ENCODE data around the gene SLC25A36. TPM values are rescaled to one million over a fixed set of nuclear protein-coding genes. Genes with fewer than 3 reads are reported as not detected.

The SLC25A36 gene
- total RNA-seq, 5 donors from 2014 or later (not counting 1 experiment from before 2014, with no cell fraction given) = 44.4 to 112 (median 58.6) TPM

- no peak overlapping the region for H3K4me3 ChIP-seq (ENCODE audit: control insufficient read depth in 1 of 2, extremely low read depth in 1 of 2, low read length in 1 of 2)
- H3K27me3 ChIP-seq (replicated peaks in 1 of 2; ENCODE audit: control insufficient read depth in 2 of 2, extremely low read depth in 1 of 2, insufficient read depth in 2 of 2, low read length in 1 of 2) = peaks cover 0 to under 1% of the 10 kb centered on the region in 2 experiments
- ChIA-PET CTCF (no interaction called here), POLR2A (no interaction called here)
- Mint-ChIP-seq H3K4me1 (no peaks in the 10 kb centered on the region), H3K4me3 (no peak overlapping the region), H3K27ac (no peak overlapping the region), H3K36me3 (no peaks in the 10 kb centered on the region), H3K27me3 (peaks cover 0 to 11% of the 10 kb centered on the region in 2 donors), H3K9me3 (no peaks in the 10 kb centered on the region)
- DNase-seq = no peak
- WGBS (ENCODE audit: insufficient coverage) = no CpG with 5 or more reads among the region's 1 CpG
- no peaks in the 10 kb centered on the region for H3K4me1 ChIP-seq (ENCODE audit: control insufficient read depth in 1 of 2, extremely low read depth in 1 of 2, insufficient read depth in 2 of 2, low read length in 2 of 2)
- no peaks in the 10 kb centered on the region for H3K9me3 ChIP-seq
- H3K36me3 ChIP-seq (ENCODE audit: control insufficient read depth in 2 of 2, extremely low read depth in 1 of 2, insufficient read depth in 1 of 2, low read length in 1 of 2) = no peaks in the 10 kb centered on the region
- no peak for ATAC-seq (replicated peaks in 1 of 4)
- no peak overlapping the region for H3K27ac ChIP-seq (ENCODE audit: low read length)
Measured at GRCh38 chr3:140904521-140904920, 37.1 kb upstream of the SLC25A36 start.

- Histone ChIP-seq H3K27me3 (replicated peaks in 1 of 2; ENCODE audit: control insufficient read depth in 2 of 2, extremely low read depth in 1 of 2, insufficient read depth in 2 of 2, low read length in 1 of 2) (peaks cover 0 to 3% of the 10 kb centered on the region in 2 experiments), H3K9me3 (no peaks in the 10 kb centered on the region), H3K4me1 (ENCODE audit: control insufficient read depth in 1 of 2, extremely low read depth in 1 of 2, insufficient read depth in 2 of 2, low read length in 2 of 2) (no peaks in the 10 kb centered on the region), H3K4me3 (ENCODE audit: control insufficient read depth in 1 of 2, extremely low read depth in 1 of 2, low read length in 1 of 2) (no peak overlapping the region), H3K36me3 (ENCODE audit: control insufficient read depth in 2 of 2, extremely low read depth in 1 of 2, insufficient read depth in 1 of 2, low read length in 1 of 2) (no peaks in the 10 kb centered on the region), H3K27ac (ENCODE audit: low read length) (no peak overlapping the region)
- no peaks in the 10 kb centered on the region for H3K36me3 Mint-ChIP-seq
- no peak overlapping the region for H3K27ac Mint-ChIP-seq
- ChIA-PET CTCF (no interaction called here), POLR2A (interaction anchor here in 1 of 2 donors (0.7 kb wide), 1 partner anchor 1249 kb away, joined by 3 read pairs; no protein-coding TSS in a partner anchor)
- H3K9me3 Mint-ChIP-seq = no peaks in the 10 kb centered on the region
- DNase-seq = no peak
- ATAC-seq (replicated peaks in 1 of 4) = no peak
- no CpG with 5 or more reads among the region's 2 CpGs for WGBS (ENCODE audit: insufficient coverage)
- no peak overlapping the region for H3K4me3 Mint-ChIP-seq
- peaks cover 0 to 12% of the 10 kb centered on the region in 2 donors for H3K27me3 Mint-ChIP-seq
- no peaks in the 10 kb centered on the region for H3K4me1 Mint-ChIP-seq
Measured at GRCh38 chr3:140905559-140905958, 36.1 kb upstream of the SLC25A36 start.

- no peaks in the 10 kb centered on the region for H3K36me3 ChIP-seq (ENCODE audit: control insufficient read depth in 2 of 2, extremely low read depth in 1 of 2, insufficient read depth in 1 of 2, low read length in 1 of 2)
- Mint-ChIP-seq H3K4me1 (no peaks in the 10 kb centered on the region), H3K4me3 (no peak overlapping the region), H3K9me3 (no peaks in the 10 kb centered on the region), H3K27ac (no peak overlapping the region), H3K36me3 (no peaks in the 10 kb centered on the region), H3K27me3 (peaks cover 3 to 12% of the 10 kb centered on the region in 2 donors)
- DNase-seq = no peak
- ATAC-seq (replicated peaks in 1 of 4) = no peak
- H3K4me1 ChIP-seq (ENCODE audit: control insufficient read depth in 1 of 2, extremely low read depth in 1 of 2, insufficient read depth in 2 of 2, low read length in 2 of 2) = no peaks in the 10 kb centered on the region
- no peaks in the 10 kb centered on the region for H3K9me3 ChIP-seq
- no peak overlapping the region for H3K4me3 ChIP-seq (ENCODE audit: control insufficient read depth in 1 of 2, extremely low read depth in 1 of 2, low read length in 1 of 2)
- WGBS (ENCODE audit: insufficient coverage) = no CpG with 5 or more reads among the region's 1 CpG
- POLR2A ChIA-PET = no interaction called here
- CTCF ChIA-PET = no interaction called here
- H3K27me3 ChIP-seq (replicated peaks in 1 of 2; ENCODE audit: control insufficient read depth in 2 of 2, extremely low read depth in 1 of 2, insufficient read depth in 2 of 2, low read length in 1 of 2) = peaks cover 0 to 3% of the 10 kb centered on the region in 2 experiments
- no peak overlapping the region for H3K27ac ChIP-seq (ENCODE audit: low read length)
Measured at GRCh38 chr3:140906785-140907184, 34.9 kb upstream of the SLC25A36 start.

GRCh38 chr3:140910860-140911259, 30.8 kb upstream of the SLC25A36 start:
- Histone ChIP-seq H3K27me3 (replicated peaks in 1 of 2; ENCODE audit: control insufficient read depth in 2 of 2, extremely low read depth in 1 of 2, insufficient read depth in 2 of 2, low read length in 1 of 2) (peaks cover 0 to 3% of the 10 kb centered on the region in 2 experiments), H3K4me3 (ENCODE audit: control insufficient read depth in 1 of 2, extremely low read depth in 1 of 2, low read length in 1 of 2) (no peak overlapping the region), H3K9me3 (no peaks in the 10 kb centered on the region), H3K4me1 (ENCODE audit: control insufficient read depth in 1 of 2, extremely low read depth in 1 of 2, insufficient read depth in 2 of 2, low read length in 2 of 2) (no peaks in the 10 kb centered on the region), H3K36me3 (ENCODE audit: control insufficient read depth in 2 of 2, extremely low read depth in 1 of 2, insufficient read depth in 1 of 2, low read length in 1 of 2) (no peaks in the 10 kb centered on the region), H3K27ac (ENCODE audit: low read length) (no peak overlapping the region)
- ATAC-seq (replicated peaks in 1 of 4) (no peak), DNase-seq (no peak)
- Mint-ChIP-seq H3K9me3 (no peaks in the 10 kb centered on the region), H3K36me3 (no peaks in the 10 kb centered on the region), H3K27ac (no peak overlapping the region), H3K27me3 (peaks cover 3 to 18% of the 10 kb centered on the region in 2 donors), H3K4me3 (no peak overlapping the region), H3K4me1 (no peaks in the 10 kb centered on the region)
- WGBS (ENCODE audit: insufficient coverage) = 60% methylated on average over 1 of the region's 5 CpGs
- ChIA-PET POLR2A (no interaction called here), CTCF (no interaction called here)

- no peak overlapping the region for H3K27ac Mint-ChIP-seq
- Histone ChIP-seq H3K9me3 (no peaks in the 10 kb centered on the region), H3K27ac (ENCODE audit: low read length) (no peak overlapping the region), H3K4me3 (ENCODE audit: control insufficient read depth in 1 of 2, extremely low read depth in 1 of 2, low read length in 1 of 2) (no peak overlapping the region), H3K36me3 (ENCODE audit: control insufficient read depth in 2 of 2, extremely low read depth in 1 of 2, insufficient read depth in 1 of 2, low read length in 1 of 2) (no peaks in the 10 kb centered on the region), H3K27me3 (replicated peaks in 1 of 2; ENCODE audit: control insufficient read depth in 2 of 2, extremely low read depth in 1 of 2, insufficient read depth in 2 of 2, low read length in 1 of 2) (peaks cover 0 to 3% of the 10 kb centered on the region in 2 experiments), H3K4me1 (ENCODE audit: control insufficient read depth in 1 of 2, extremely low read depth in 1 of 2, insufficient read depth in 2 of 2, low read length in 2 of 2) (no peaks in the 10 kb centered on the region)
- WGBS (ENCODE audit: insufficient coverage) = no CpG with 5 or more reads among the region's 2 CpGs
- H3K4me3 Mint-ChIP-seq = no peak overlapping the region
- H3K4me1 Mint-ChIP-seq = no peaks in the 10 kb centered on the region
- H3K36me3 Mint-ChIP-seq = no peaks in the 10 kb centered on the region
- no peaks in the 10 kb centered on the region for H3K9me3 Mint-ChIP-seq
- ChIA-PET CTCF (no interaction called here), POLR2A (no interaction called here)
- H3K27me3 Mint-ChIP-seq = peaks cover 10 to 16% of the 10 kb centered on the region in 2 donors
- ATAC-seq (replicated peaks in 1 of 4) (no peak), DNase-seq (no peak)
Measured at GRCh38 chr3:140911822-140912221, 29.8 kb upstream of the SLC25A36 start.

GRCh38 chr3:140913728-140914127, 27.9 kb upstream of the SLC25A36 start:
- Histone ChIP-seq H3K4me1 (ENCODE audit: control insufficient read depth in 1 of 2, extremely low read depth in 1 of 2, insufficient read depth in 2 of 2, low read length in 2 of 2) (no peaks in the 10 kb centered on the region), H3K4me3 (ENCODE audit: control insufficient read depth in 1 of 2, extremely low read depth in 1 of 2, low read length in 1 of 2) (no peak overlapping the region), H3K36me3 (ENCODE audit: control insufficient read depth in 2 of 2, extremely low read depth in 1 of 2, insufficient read depth in 1 of 2, low read length in 1 of 2) (no peaks in the 10 kb centered on the region), H3K9me3 (no peaks in the 10 kb centered on the region), H3K27ac (ENCODE audit: low read length) (no peak overlapping the region), H3K27me3 (replicated peaks in 1 of 2; ENCODE audit: control insufficient read depth in 2 of 2, extremely low read depth in 1 of 2, insufficient read depth in 2 of 2, low read length in 1 of 2) (peaks cover 0 to 6% of the 10 kb centered on the region in 2 experiments)
- no peaks in the 10 kb centered on the region for H3K36me3 Mint-ChIP-seq
- H3K27me3 Mint-ChIP-seq = peaks cover 22 to 23% of the 10 kb centered on the region in 2 donors
- DNase-seq = no peak
- no peaks in the 10 kb centered on the region for H3K9me3 Mint-ChIP-seq
- 81% methylated on average over 3 of the region's 5 CpGs for WGBS (ENCODE audit: insufficient coverage)
- H3K27ac Mint-ChIP-seq = no peak overlapping the region
- ChIA-PET CTCF (no interaction called here), POLR2A (no interaction called here)
- no peak for ATAC-seq (replicated peaks in 1 of 4)
- H3K4me1 Mint-ChIP-seq = no peaks in the 10 kb centered on the region
- no peak overlapping the region for H3K4me3 Mint-ChIP-seq

- Mint-ChIP-seq H3K9me3 (no peaks in the 10 kb centered on the region), H3K36me3 (no peaks in the 10 kb centered on the region), H3K27me3 (peaks cover 26% of the 10 kb centered on the region in 2 donors), H3K4me3 (no peak overlapping the region), H3K27ac (no peak overlapping the region), H3K4me1 (no peaks in the 10 kb centered on the region)
- ATAC-seq (replicated peaks in 1 of 4) = no peak
- no peak for DNase-seq
- ChIA-PET POLR2A (no interaction called here), CTCF (no interaction called here)
- no peaks in the 10 kb centered on the region for H3K4me1 ChIP-seq (ENCODE audit: control insufficient read depth in 1 of 2, extremely low read depth in 1 of 2, insufficient read depth in 2 of 2, low read length in 2 of 2)
- H3K27ac ChIP-seq (ENCODE audit: low read length) = no peak overlapping the region
- 14% methylated on average over 1 of the region's 4 CpGs for WGBS (ENCODE audit: insufficient coverage)
- H3K4me3 ChIP-seq (ENCODE audit: control insufficient read depth in 1 of 2, extremely low read depth in 1 of 2, low read length in 1 of 2) = no peak overlapping the region
- no peaks in the 10 kb centered on the region for H3K9me3 ChIP-seq
- peaks cover 0 to 6% of the 10 kb centered on the region in 2 experiments for H3K27me3 ChIP-seq (replicated peaks in 1 of 2; ENCODE audit: control insufficient read depth in 2 of 2, extremely low read depth in 1 of 2, insufficient read depth in 2 of 2, low read length in 1 of 2)
- no peaks in the 10 kb centered on the region for H3K36me3 ChIP-seq (ENCODE audit: control insufficient read depth in 2 of 2, extremely low read depth in 1 of 2, insufficient read depth in 1 of 2, low read length in 1 of 2)
Measured at GRCh38 chr3:140914384-140914945, 27.2 kb upstream of the SLC25A36 start.
